ENCODE data around the gene ABCA5. TPM values are rescaled to one million over a fixed set of nuclear protein-coding genes. Genes with fewer than 3 reads are reported as not detected.
"Not testable (repeated sequence)": the region's sequence is repeated elsewhere in the genome, so short reads cannot be mapped to it uniquely, and the experiment has no call there.

ABCA5 gene
- total RNA-seq, 1 donor from 2014 or later, result 7.8 TPM

- intact Hi-C loops (cut with DNase I), result no loop called here
- no peaks in the 10 kb centered on the region for H3K4me1 ChIP-seq
- no peak for DNase-seq (ENCODE audit: low spot score in 2 of 2)
- H3K36me3 ChIP-seq, result no peaks in the 10 kb centered on the region
- H3K27ac ChIP-seq, result no peak overlapping the region
- H3K27me3 ChIP-seq, result no peaks in the 10 kb centered on the region
- H3K9me3 ChIP-seq, result no peaks in the 10 kb centered on the region
- H3K4me3 ChIP-seq, result no peak overlapping the region
- no peak for TF ChIP-seq CTCF (IDR thresholded peaks at IDR 0.05)
Measured at GRCh38 chr17:69314246-69315065, 12.5 kb downstream of the ABCA5 start.

- H3K36me3 ChIP-seq, result no peaks in the 10 kb centered on the region
- intact Hi-C loops (cut with DNase I), result no loop called here
Measured at GRCh38 chr17:69305177-69305576, 21.8 kb downstream of the ABCA5 start.

GRCh38 chr17:69302682-69303081, 24.3 kb downstream of the ABCA5 start:
- Histone ChIP-seq H3K4me3 (no peak overlapping the region), H3K27me3 (no peaks in the 10 kb centered on the region), H3K9me3 (no peaks in the 10 kb centered on the region), H3K4me1 (no peaks in the 10 kb centered on the region), H3K36me3 (peaks cover 0 to 5% of the 10 kb centered on the region in 2 donors), H3K27ac (no peak overlapping the region)
- no peak for TF ChIP-seq CTCF (IDR thresholded peaks at IDR 0.05)
- intact Hi-C loops (cut with DNase I), result no loop called here
- no peak for DNase-seq (ENCODE audit: low spot score in 2 of 2)

More at GRCh38 chr17:69305177-69305576, 21.8 kb downstream of the ABCA5 start:
- no peak for DNase-seq (ENCODE audit: low spot score in 2 of 2)
- H3K9me3 ChIP-seq, result no peaks in the 10 kb centered on the region
- H3K27ac ChIP-seq, result no peak overlapping the region
- H3K27me3 ChIP-seq, result no peaks in the 10 kb centered on the region
- H3K4me1 ChIP-seq, result no peaks in the 10 kb centered on the region
- no peak overlapping the region for H3K4me3 ChIP-seq
- no peak for TF ChIP-seq CTCF (IDR thresholded peaks at IDR 0.05)

GRCh38 chr17:69300222-69300621, 26.7 kb downstream of the ABCA5 start:
- no peak overlapping the region for H3K4me3 ChIP-seq
- H3K27me3 ChIP-seq, result no peaks in the 10 kb centered on the region
- H3K9me3 ChIP-seq, result no peaks in the 10 kb centered on the region
- H3K4me1 ChIP-seq, result no peaks in the 10 kb centered on the region
- DNase-seq (ENCODE audit: low spot score in 2 of 2), result no peak
- H3K36me3 ChIP-seq, result peaks cover 0 to 5% of the 10 kb centered on the region in 2 donors
- no peak for TF ChIP-seq CTCF (IDR thresholded peaks at IDR 0.05)
- no peak overlapping the region for H3K27ac ChIP-seq
- intact Hi-C loops (cut with DNase I), result no loop called here

- H3K4me3 ChIP-seq; H3K27ac ChIP-seq; intact Hi-C loops (cut with DNase I); H3K4me1 ChIP-seq; H3K9me3 ChIP-seq; H3K27me3 ChIP-seq; DNase-seq (ENCODE audit: low spot score in 2 of 2); H3K36me3 ChIP-seq: not testable (repeated sequence)
Measured at GRCh38 chr17:69298120-69298722, 28.7 kb downstream of the ABCA5 start.

- Histone ChIP-seq H3K36me3 (peaks cover 0 to 8% of the 10 kb centered on the region in 2 donors), H3K4me3 (no peak overlapping the region), H3K9me3 (no peaks in the 10 kb centered on the region), H3K4me1 (no peaks in the 10 kb centered on the region), H3K27ac (no peak overlapping the region), H3K27me3 (no peaks in the 10 kb centered on the region)
- intact Hi-C loops (cut with DNase I), result no loop called here
- TF ChIP-seq CTCF (IDR thresholded peaks at IDR 0.05), result no peak
- DNase-seq (ENCODE audit: low spot score in 2 of 2), result no peak
Measured at GRCh38 chr17:69287168-69287567, 39.8 kb downstream of the ABCA5 start.
